ENCODE measurements around the gene LRRC4C. TPM values are rescaled to one million over a fixed set of nuclear protein-coding genes. Genes with fewer than 3 reads are reported as not detected.

The LRRC4C gene
- not detected for total RNA-seq
- polyA plus RNA-seq = not detected

GRCh38 chr11:41459465-41460401, at the start of gene LRRC4C:
Gene LRRC4C (minus strand): TSS chr11:41459652.
- H3K4me1 Mint-ChIP-seq = peaks cover 0 to 3% (median 0%) of the 10 kb centered on the region in 4 donors
- Histone ChIP-seq H3K36me3 (ENCODE audit: insufficient read depth, low read length) (no peaks in the 10 kb centered on the region), H3K4me3 (ENCODE audit: low read length in 2 of 2) (no peak within 1 kb of the TSS), H3K9me3 (ENCODE audit: control insufficient read depth in 1 of 2, low read length in 2 of 2) (no peaks in the 10 kb centered on the region), H3K27me3 (ENCODE audit: insufficient read depth, low read length) (no peaks in the 10 kb centered on the region), H3K4me1 (ENCODE audit: insufficient read depth, low read length) (no peaks in the 10 kb centered on the region), H3K27ac (ENCODE audit: low read depth, low read length) (no peak within 1 kb of the TSS)
- H3K4me3 Mint-ChIP-seq = peak within 1 kb of the TSS in 1 of 8 donors; percentile 64
- peaks cover 2 to 3% of the 10 kb centered on the region in 2 donors for H3K27me3 Mint-ChIP-seq
- H3K36me3 Mint-ChIP-seq = no peaks in the 10 kb centered on the region
- POLR2A ChIA-PET (ENCODE audit: partially characterized antibody) = no interaction called here
- peaks cover 2 to 8% (median 2%) of the 10 kb centered on the region in 8 donors for H3K9me3 Mint-ChIP-seq
- intact Hi-C loops (cut with micrococcal nuclease) = no loop called here
- no peak for DNase-seq
- H3K27ac Mint-ChIP-seq = no peak within 1 kb of the TSS
- CTCF ChIA-PET (ENCODE audit: partially characterized antibody) = interaction anchor here (1.1 to 2.4 kb wide), 4 partner anchors 11 to 1824 kb away, joined by 3 to 8 read pairs (median 3); no protein-coding TSS in a partner anchor

- H3K27me3 ChIP-seq (ENCODE audit: insufficient read depth, low read length) = no peaks in the 10 kb centered on the region
- Mint-ChIP-seq H3K4me1 (no peaks in the 10 kb centered on the region), H3K4me3 (no peak overlapping the region), H3K36me3 (no peaks in the 10 kb centered on the region), H3K9me3 (peaks cover 0 to 33% (median 14%) of the 10 kb centered on the region in 8 donors), H3K27me3 (no peaks in the 10 kb centered on the region), H3K27ac (no peak overlapping the region)
- no peaks in the 10 kb centered on the region for H3K9me3 ChIP-seq (ENCODE audit: control insufficient read depth in 1 of 2, low read length in 2 of 2)
- intact Hi-C loops (cut with micrococcal nuclease) = no loop called here
- no peak overlapping the region for H3K27ac ChIP-seq (ENCODE audit: low read depth, low read length)
- no peak overlapping the region for H3K4me3 ChIP-seq (ENCODE audit: low read length in 2 of 2)
- no peak for DNase-seq
- ChIA-PET CTCF (ENCODE audit: partially characterized antibody) (no interaction called here), POLR2A (ENCODE audit: partially characterized antibody) (no interaction called here)
- H3K36me3 ChIP-seq (ENCODE audit: insufficient read depth, low read length) = no peaks in the 10 kb centered on the region
- no peaks in the 10 kb centered on the region for H3K4me1 ChIP-seq (ENCODE audit: insufficient read depth, low read length)
Measured at GRCh38 chr11:41508121-41508520, 48.7 kb upstream of the LRRC4C start.

GRCh38 chr11:41499429-41499828, 40.0 kb upstream of the LRRC4C start:
- Histone ChIP-seq H3K27ac (ENCODE audit: low read depth, low read length) (no peak overlapping the region), H3K36me3 (ENCODE audit: insufficient read depth, low read length) (no peaks in the 10 kb centered on the region), H3K27me3 (ENCODE audit: insufficient read depth, low read length) (no peaks in the 10 kb centered on the region), H3K4me3 (ENCODE audit: low read length in 2 of 2) (no peak overlapping the region), H3K9me3 (ENCODE audit: control insufficient read depth in 1 of 2, low read length in 2 of 2) (no peaks in the 10 kb centered on the region), H3K4me1 (ENCODE audit: insufficient read depth, low read length) (no peaks in the 10 kb centered on the region)
- DNase-seq = no peak
- no peaks in the 10 kb centered on the region for H3K27me3 Mint-ChIP-seq
- no peaks in the 10 kb centered on the region for H3K4me1 Mint-ChIP-seq
- peaks cover 0 to 32% (median 18%) of the 10 kb centered on the region in 8 donors for H3K9me3 Mint-ChIP-seq
- H3K36me3 Mint-ChIP-seq = no peaks in the 10 kb centered on the region
- ChIA-PET CTCF (ENCODE audit: partially characterized antibody) (no interaction called here), POLR2A (ENCODE audit: partially characterized antibody) (no interaction called here)
- intact Hi-C loops (cut with micrococcal nuclease) = no loop called here
- H3K4me3 Mint-ChIP-seq = no peak overlapping the region
- no peak overlapping the region for H3K27ac Mint-ChIP-seq

GRCh38 chr11:41498726-41499125, 39.3 kb upstream of the LRRC4C start:
- no peak overlapping the region for H3K4me3 Mint-ChIP-seq
- ChIA-PET POLR2A (ENCODE audit: partially characterized antibody) (no interaction called here), CTCF (ENCODE audit: partially characterized antibody) (no interaction called here)
- H3K4me3 ChIP-seq (ENCODE audit: low read length in 2 of 2) = no peak overlapping the region
- H3K36me3 ChIP-seq (ENCODE audit: insufficient read depth, low read length) = no peaks in the 10 kb centered on the region
- no peaks in the 10 kb centered on the region for H3K9me3 ChIP-seq (ENCODE audit: control insufficient read depth in 1 of 2, low read length in 2 of 2)
- H3K9me3 Mint-ChIP-seq = peaks cover 0 to 27% (median 17%) of the 10 kb centered on the region in 8 donors
- intact Hi-C loops (cut with micrococcal nuclease) = no loop called here
- H3K27ac Mint-ChIP-seq = no peak overlapping the region
- no peak overlapping the region for H3K27ac ChIP-seq (ENCODE audit: low read depth, low read length)
- H3K4me1 ChIP-seq (ENCODE audit: insufficient read depth, low read length) = no peaks in the 10 kb centered on the region
- no peaks in the 10 kb centered on the region for H3K27me3 Mint-ChIP-seq
- no peaks in the 10 kb centered on the region for H3K27me3 ChIP-seq (ENCODE audit: insufficient read depth, low read length)
- no peaks in the 10 kb centered on the region for H3K36me3 Mint-ChIP-seq
- H3K4me1 Mint-ChIP-seq = no peaks in the 10 kb centered on the region
- no peak for DNase-seq

GRCh38 chr11:41497974-41498373, 38.5 kb upstream of the LRRC4C start:
- H3K27me3 Mint-ChIP-seq = no peaks in the 10 kb centered on the region
- no peak overlapping the region for H3K27ac Mint-ChIP-seq
- Histone ChIP-seq H3K9me3 (ENCODE audit: control insufficient read depth in 1 of 2, low read length in 2 of 2) (no peaks in the 10 kb centered on the region), H3K36me3 (ENCODE audit: insufficient read depth, low read length) (no peaks in the 10 kb centered on the region), H3K27me3 (ENCODE audit: insufficient read depth, low read length) (no peaks in the 10 kb centered on the region), H3K4me1 (ENCODE audit: insufficient read depth, low read length) (no peaks in the 10 kb centered on the region), H3K4me3 (ENCODE audit: low read length in 2 of 2) (no peak overlapping the region), H3K27ac (ENCODE audit: low read depth, low read length) (no peak overlapping the region)
- H3K4me1 Mint-ChIP-seq = no peaks in the 10 kb centered on the region
- H3K36me3 Mint-ChIP-seq = no peaks in the 10 kb centered on the region
- ChIA-PET CTCF (ENCODE audit: partially characterized antibody) (no interaction called here), POLR2A (ENCODE audit: partially characterized antibody) (no interaction called here)
- peaks cover 0 to 24% (median 16%) of the 10 kb centered on the region in 8 donors for H3K9me3 Mint-ChIP-seq
- DNase-seq = no peak
- intact Hi-C loops (cut with micrococcal nuclease) = no loop called here
- H3K4me3 Mint-ChIP-seq = no peak overlapping the region

- no peak for DNase-seq
- no peaks in the 10 kb centered on the region for H3K27me3 Mint-ChIP-seq
- Histone ChIP-seq H3K4me3 (ENCODE audit: low read length in 2 of 2) (no peak overlapping the region), H3K4me1 (ENCODE audit: insufficient read depth, low read length) (no peaks in the 10 kb centered on the region), H3K36me3 (ENCODE audit: insufficient read depth, low read length) (no peaks in the 10 kb centered on the region), H3K27me3 (ENCODE audit: insufficient read depth, low read length) (no peaks in the 10 kb centered on the region), H3K27ac (ENCODE audit: low read depth, low read length) (no peak overlapping the region), H3K9me3 (ENCODE audit: control insufficient read depth in 1 of 2, low read length in 2 of 2) (no peaks in the 10 kb centered on the region)
- no peak overlapping the region for H3K27ac Mint-ChIP-seq
- ChIA-PET CTCF (ENCODE audit: partially characterized antibody) (no interaction called here), POLR2A (ENCODE audit: partially characterized antibody) (no interaction called here)
- intact Hi-C loops (cut with micrococcal nuclease) = no loop called here
- H3K9me3 Mint-ChIP-seq = peaks cover 0 to 25% (median 16%) of the 10 kb centered on the region in 8 donors
- no peaks in the 10 kb centered on the region for H3K36me3 Mint-ChIP-seq
- H3K4me3 Mint-ChIP-seq = no peak overlapping the region
- no peaks in the 10 kb centered on the region for H3K4me1 Mint-ChIP-seq
Measured at GRCh38 chr11:41494716-41495115, 35.3 kb upstream of the LRRC4C start.

GRCh38 chr11:41486424-41486823, 27.0 kb upstream of the LRRC4C start:
- DNase-seq = no peak
- no peak overlapping the region for H3K4me3 Mint-ChIP-seq

More at GRCh38 chr11:41486424-41486823, 27.0 kb upstream of the LRRC4C start:
- H3K36me3 ChIP-seq (ENCODE audit: insufficient read depth, low read length) = no peaks in the 10 kb centered on the region
- intact Hi-C loops (cut with micrococcal nuclease) = no loop called here
- no peaks in the 10 kb centered on the region for H3K4me1 ChIP-seq (ENCODE audit: insufficient read depth, low read length)
- POLR2A ChIA-PET (ENCODE audit: partially characterized antibody) = no interaction called here
- CTCF ChIA-PET (ENCODE audit: partially characterized antibody) = no interaction called here
- Mint-ChIP-seq H3K27ac (no peak overlapping the region), H3K36me3 (no peaks in the 10 kb centered on the region), H3K27me3 (no peaks in the 10 kb centered on the region), H3K9me3 (peaks cover 2 to 30% (median 15%) of the 10 kb centered on the region in 8 donors), H3K4me1 (no peaks in the 10 kb centered on the region)
- no peaks in the 10 kb centered on the region for H3K27me3 ChIP-seq (ENCODE audit: insufficient read depth, low read length)
- no peak overlapping the region for H3K4me3 ChIP-seq (ENCODE audit: low read length in 2 of 2)
- H3K9me3 ChIP-seq (ENCODE audit: control insufficient read depth in 1 of 2, low read length in 2 of 2) = peaks cover 0 to 7% of the 10 kb centered on the region in 2 donors
- no peak overlapping the region for H3K27ac ChIP-seq (ENCODE audit: low read depth, low read length)
